SK-N-SH (cell line): ENCODE results near the gene CATSPERD. TPM values are rescaled to one million over a fixed set of nuclear protein-coding genes. Genes with fewer than 3 reads are reported as not detected.

Experiments used
- CTCF ChIA-PET: fragments of 300-600, 350-600 bp; formaldehyde crosslinking; extraction: SDS; loops from one replicate; lab custom pipeline; 2021; lab: Yijun Ruan, JAX
- POLR2A ChIA-PET: fragments of 350-600 bp; sonication (Branson Sonifier 250); formaldehyde crosslinking; extraction: SDS; loops from one replicate; lab custom pipeline; 2020; ENCODE audit warnings: antibody characterized with exemption, inconsistent platforms; lab: Yijun Ruan, JAX
- DNase-seq: peaks from one replicate; pipeline ENCODE4 v3.0.0; 2012
- H2AFZ ChIP-seq: fragments of 200-600 bp; sonication (generic); 2 replicates; pipeline ENCODE4 v1.8.1; 2016; ENCODE audit warnings: antibody characterized with exemption, mild to moderate bottlenecking, low read depth
- H3F3A ChIP-seq: fragments of 200-600 bp; sonication (generic); replicated peaks from 2 replicates; pipeline ENCODE3; 2016; ENCODE audit warnings: antibody characterized with exemption, mild to moderate bottlenecking; ENCODE audit not compliant: insufficient read depth
- H3K27ac ChIP-seq, 2 experiments: fragments of 200-500 bp in 1 of 2; fragments of 200-600 bp in 1 of 2; sonication (Bioruptor generic) in 1 of 2; sonication (generic), shearing (Covaris generic) in 1 of 2; 2 replicates each; pipeline versions ENCODE4 v1.5.1 to v1.6.1; 2014 to 2016; ENCODE audit warnings: low read depth in 2 of 2, inconsistent platforms in 1 of 2, low read length in 1 of 2, mild to moderate bottlenecking in 1 of 2, mixed read lengths in 1 of 2
- H3K27me3 ChIP-seq: fragments of 200-600 bp; sonication (generic), shearing (Covaris generic); 2 replicates; pipeline ENCODE4 v1.6.1; 2016; ENCODE audit warnings: mixed run types; ENCODE audit not compliant: insufficient read depth
- H3K36me3 ChIP-seq, 2 experiments: fragments of 200-500 bp in 1 of 2; fragments of 200-600 bp in 1 of 2; sonication (Bioruptor generic) in 1 of 2; sonication (generic) in 1 of 2; replicated peaks in 1 of 2; 2 replicates each; pipeline versions ENCODE3 to v1.5.1; 2014 to 2016; ENCODE audit warnings: low read length in 1 of 2, mild to moderate bottlenecking in 1 of 2; ENCODE audit not compliant: insufficient read depth in 2 of 2, control insufficient read depth in 1 of 2
- H3K4me1 ChIP-seq, 2 experiments: fragments of 200-500 bp in 1 of 2; fragments of 200-600 bp in 1 of 2; sonication (Bioruptor generic) in 1 of 2; sonication (generic), shearing (Covaris generic) in 1 of 2; 2 replicates each; pipeline versions ENCODE4 v1.5.1 to v1.6.1; 2014 to 2016; ENCODE audit warnings: low read depth in 1 of 2, low read length in 1 of 2, mixed run types in 1 of 2; ENCODE audit not compliant: insufficient read depth in 2 of 2, control insufficient read depth in 1 of 2
- H3K4me2 ChIP-seq: fragments of 200-600 bp; sonication (generic), shearing (Covaris generic); 2 replicates; pipeline ENCODE4 v1.6.1; 2017; ENCODE audit warnings: mixed run types
- H3K4me3 ChIP-seq, 2 experiments: fragments of 200-500 bp in 1 of 2; fragments of 200-600 bp in 1 of 2; sonication (Bioruptor generic) in 1 of 2; sonication (generic), shearing (Covaris generic) in 1 of 2; 2 replicates each; pipeline versions ENCODE4 v1.5.1 to v1.8.1; 2014 to 2016; ENCODE audit warnings: low read depth in 2 of 2, inconsistent platforms in 1 of 2, low read length in 1 of 2, mild to moderate bottlenecking in 1 of 2, mixed read lengths in 1 of 2, moderate library complexity in 1 of 2
- H3K79me2 ChIP-seq: fragments of 200-600 bp; sonication (generic); 2 replicates; pipeline ENCODE4 v1.8.1; 2017; ENCODE audit warnings: mild to moderate bottlenecking; ENCODE audit not compliant: insufficient read depth
- H3K9ac ChIP-seq: fragments of 200-600 bp; sonication (generic); 2 replicates; pipeline ENCODE4 v1.6.1; 2017; ENCODE audit warnings: mixed run types
- H3K9me2 ChIP-seq: fragments of 200-600 bp; sonication (generic); 2 replicates; pipeline ENCODE4 v1.6.1; 2017; ENCODE audit warnings: mixed run types
- H3K9me3 ChIP-seq: fragments of 200-600 bp; sonication (generic); 2 replicates; pipeline ENCODE4 v1.6.1; 2017; ENCODE audit warnings: mixed run types, mild to moderate bottlenecking, moderate library complexity
- H4K20me1 ChIP-seq: fragments of 200-600 bp; sonication (generic); 2 replicates; pipeline ENCODE4 v1.6.1; 2017; ENCODE audit warnings: mild to moderate bottlenecking, mixed run types; ENCODE audit not compliant: insufficient read depth
- CHD2 ChIP-seq: fragments of 150-350 bp; IDR thresholded peaks from 2 replicates; pipeline ENCODE4 v1.6.1; 2018; ENCODE audit warnings: low read length; ENCODE audit not compliant: partially characterized antibody
- EP300 ChIP-seq, 2 experiments: IDR thresholded peaks; 2 replicates each; pipeline versions ENCODE4 v1.4.0 to v1.6.1; 2012; ENCODE audit warnings: borderline replicate concordance in 1 of 2, low read depth in 1 of 2, low read length in 1 of 2
- FOSL2 ChIP-seq: IDR thresholded peaks from 2 replicates; pipeline ENCODE4 v1.4.0; 2012; ENCODE audit warnings: low read depth, mild to moderate bottlenecking, moderate library complexity, borderline replicate concordance
- GABPA ChIP-seq: IDR thresholded peaks from 2 replicates; pipeline ENCODE4 v1.4.0; 2012; ENCODE audit warnings: low read depth, mild to moderate bottlenecking
- NFIC ChIP-seq: IDR thresholded peaks from 2 replicates; pipeline ENCODE4 v1.4.0; 2012; ENCODE audit warnings: borderline replicate concordance
- POLR2AphosphoS5 ChIP-seq: IDR thresholded peaks from 2 replicates; pipeline ENCODE4 v1.6.1; 2012; ENCODE audit warnings: low read depth, low read length
- RAD21 ChIP-seq: IDR thresholded peaks from 2 replicates; pipeline ENCODE4 v1.6.1; 2012; ENCODE audit warnings: mild to moderate bottlenecking, low read length
- RCOR1 ChIP-seq: fragments of 150-350 bp; IDR thresholded peaks from 2 replicates; pipeline ENCODE4 v1.6.1; 2017; ENCODE audit warnings: antibody characterized with exemption, low read length
- SIN3A ChIP-seq: IDR thresholded peaks from 2 replicates; pipeline ENCODE4 v1.6.1; 2012; ENCODE audit warnings: low read depth, mild to moderate bottlenecking, low read length, moderate library complexity, borderline replicate concordance
- SMC3 ChIP-seq: IDR thresholded peaks from 2 replicates; pipeline ENCODE4 v1.6.1; 2012; ENCODE audit warnings: low read depth, low read length, improper control_type of control experiment
- TAF1 ChIP-seq: IDR thresholded peaks from 2 replicates; pipeline ENCODE4 v1.6.1; 2012; ENCODE audit warnings: low read depth, mild to moderate bottlenecking, low read length, moderate library complexity, borderline replicate concordance
- TCF12 ChIP-seq: IDR thresholded peaks from 2 replicates; pipeline ENCODE4 v1.4.0; 2012
- WGBS: methylation state at CpG from one replicate; pipeline ENCODE4 v1.1.6; 2017; ENCODE audit warnings: low lambda C conversion rate; 5-methylcytosine and 5-hydroxymethylcytosine counted together
- polyA plus RNA-seq, 3 experiments: library from polyadenylated mRNA; depleted of rRNA; stranded (reverse); fragments of >200 nt; gene quantifications; 2 replicates each; pipeline ENCODE4 v1.2.3, GENCODE V29; 2012
- TF ChIP-seq, protein P1 (sequence below): fragments of 200-600 bp; sonication (generic); IDR thresholded peaks from 2 replicates; pipeline ENCODE4 v1.6.1; 2017; ENCODE audit warnings: antibody characterized with exemption, mild to moderate bottlenecking, moderate library complexity
- TF ChIP-seq, protein P2 (sequence below): IDR thresholded peaks from 2 replicates; pipeline ENCODE4 v1.4.0; 2012; ENCODE audit warnings: low read depth
- TF ChIP-seq, protein P3 (sequence below): IDR thresholded peaks from 2 replicates; pipeline ENCODE4 v1.4.0; 2012; ENCODE audit warnings: low read depth, borderline replicate concordance
- TF ChIP-seq, protein P4 (sequence below): IDR thresholded peaks from 2 replicates; pipeline ENCODE4; 2012
- TF ChIP-seq, protein P5 (sequence below): fragments of 150-350 bp; IDR thresholded peaks from 2 replicates; pipeline ENCODE4 v1.6.1; 2016; ENCODE audit warnings: mild to moderate bottlenecking, low read depth, low read length

The CATSPERD gene
- polyA plus RNA-seq, 1 of the 3 experiments (the other 2 are of a cell fraction) = not detected

DNA sequence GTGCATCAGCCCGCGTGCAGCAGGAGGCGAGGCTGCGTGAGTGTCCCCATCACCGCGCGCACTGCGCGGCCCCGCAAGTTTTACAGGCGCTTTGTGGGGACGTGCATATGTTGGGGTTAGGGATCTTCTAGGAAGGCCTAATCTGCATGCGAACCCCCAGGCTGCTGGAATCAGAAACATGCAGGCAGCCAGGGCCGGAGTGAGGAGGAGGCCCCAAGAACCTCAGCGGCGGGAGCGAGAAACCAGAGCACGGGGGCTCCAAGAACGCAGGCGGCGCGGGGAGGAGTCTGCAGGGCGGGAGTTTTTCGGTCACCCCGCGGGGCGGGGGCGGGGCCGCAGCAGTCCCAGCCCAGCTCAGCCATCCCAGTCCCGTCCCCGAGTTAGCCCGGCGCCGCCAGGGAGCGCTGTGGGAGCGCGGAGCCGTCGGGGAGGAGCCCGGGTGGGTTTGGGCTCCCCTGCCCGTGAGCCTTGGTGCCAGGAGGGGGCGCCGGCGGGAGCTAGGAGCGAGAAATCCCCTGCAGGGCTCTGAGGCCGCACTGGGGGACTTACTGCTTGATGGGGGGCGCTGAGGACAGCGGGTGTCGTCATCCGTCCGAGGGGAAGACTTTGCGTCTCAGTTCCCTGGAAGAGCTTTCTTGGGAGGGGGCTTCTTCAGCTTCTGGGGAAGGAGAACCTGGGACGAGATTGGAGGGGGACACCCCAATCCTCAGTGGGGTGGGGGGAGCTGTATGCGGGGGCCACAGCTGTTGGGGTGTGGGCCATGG, 83.5 kb downstream of the CATSPERD start:
- peak overlapping the region; percentile 99 for H2AFZ ChIP-seq
- H4K20me1 ChIP-seq = no peaks in the 10 kb centered on the region
- H3K4me1 ChIP-seq = peaks cover 3 to 32% of the 10 kb centered on the region in 2 experiments; a peak in 1 of 4 replicates
- H3K79me2 ChIP-seq = no peaks in the 10 kb centered on the region
- H3K9me2 ChIP-seq = no peaks in the 10 kb centered on the region
- no peaks in the 10 kb centered on the region for H3F3A ChIP-seq
- ChIA-PET POLR2A (interaction anchor here (0.7 to 1.5 kb wide), 4 partner anchors 19 to 91 kb away, joined by 3 to 15 read pairs (median 4); no protein-coding TSS in a partner anchor), CTCF (interaction anchor here (0.6 to 3.9 kb wide), 84 partner anchors 10 to 344 kb away, joined by 3 to 73 read pairs (median 4); partner anchors contain the start of genes CAPS, CATSPERD, DUS3L and FUT6)
- no peak overlapping the region for H3K9ac ChIP-seq
- no peaks in the 10 kb centered on the region for H3K9me3 ChIP-seq
- H3K4me2 ChIP-seq = peak overlapping the region; percentile 83
- H3K4me3 ChIP-seq = peak overlapping the region; percentile 30 to 56; a peak in 3 of 4 replicates
- H3K36me3 ChIP-seq = no peaks in the 10 kb centered on the region
- H3K27me3 ChIP-seq = peaks cover 6% of the 10 kb centered on the region; the same call in 1 of the 2 replicates
- WGBS = 14% methylated on average over 21 of the region's 54 CpGs
- no peak overlapping the region for H3K27ac ChIP-seq
- TF ChIP-seq, protein P1, sequence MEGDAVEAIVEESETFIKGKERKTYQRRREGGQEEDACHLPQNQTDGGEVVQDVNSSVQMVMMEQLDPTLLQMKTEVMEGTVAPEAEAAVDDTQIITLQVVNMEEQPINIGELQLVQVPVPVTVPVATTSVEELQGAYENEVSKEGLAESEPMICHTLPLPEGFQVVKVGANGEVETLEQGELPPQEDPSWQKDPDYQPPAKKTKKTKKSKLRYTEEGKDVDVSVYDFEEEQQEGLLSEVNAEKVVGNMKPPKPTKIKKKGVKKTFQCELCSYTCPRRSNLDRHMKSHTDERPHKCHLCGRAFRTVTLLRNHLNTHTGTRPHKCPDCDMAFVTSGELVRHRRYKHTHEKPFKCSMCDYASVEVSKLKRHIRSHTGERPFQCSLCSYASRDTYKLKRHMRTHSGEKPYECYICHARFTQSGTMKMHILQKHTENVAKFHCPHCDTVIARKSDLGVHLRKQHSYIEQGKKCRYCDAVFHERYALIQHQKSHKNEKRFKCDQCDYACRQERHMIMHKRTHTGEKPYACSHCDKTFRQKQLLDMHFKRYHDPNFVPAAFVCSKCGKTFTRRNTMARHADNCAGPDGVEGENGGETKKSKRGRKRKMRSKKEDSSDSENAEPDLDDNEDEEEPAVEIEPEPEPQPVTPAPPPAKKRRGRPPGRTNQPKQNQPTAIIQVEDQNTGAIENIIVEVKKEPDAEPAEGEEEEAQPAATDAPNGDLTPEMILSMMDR = peak; percentile 96
- TF ChIP-seq TAF1 (0 out of 2 replicates have a peak, but pooled peaks have one; percentile 20), CHD2 (peak; percentile 73), TCF12 (no peak), SMC3 (peak; percentile 82), POLR2AphosphoS5 (no peak), RAD21 (peak; percentile 81), SIN3A (peak; percentile 36; the same call in 1 of the 2 replicates), EP300 (IDR thresholded peaks at IDR 0.05; ENCODE audit: borderline replicate concordance in 1 of 2, low read depth in 1 of 2, low read length in 1 of 2) (peak in 1 of 2 experiments; percentile 5; a peak in 1 of 4 replicates)
- TF ChIP-seq, protein P2, sequence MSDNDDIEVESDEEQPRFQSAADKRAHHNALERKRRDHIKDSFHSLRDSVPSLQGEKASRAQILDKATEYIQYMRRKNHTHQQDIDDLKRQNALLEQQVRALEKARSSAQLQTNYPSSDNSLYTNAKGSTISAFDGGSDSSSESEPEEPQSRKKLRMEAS = no peak; the same call in 1 of the 2 replicates
- peak; percentile 99 for DNase-seq

DNA sequence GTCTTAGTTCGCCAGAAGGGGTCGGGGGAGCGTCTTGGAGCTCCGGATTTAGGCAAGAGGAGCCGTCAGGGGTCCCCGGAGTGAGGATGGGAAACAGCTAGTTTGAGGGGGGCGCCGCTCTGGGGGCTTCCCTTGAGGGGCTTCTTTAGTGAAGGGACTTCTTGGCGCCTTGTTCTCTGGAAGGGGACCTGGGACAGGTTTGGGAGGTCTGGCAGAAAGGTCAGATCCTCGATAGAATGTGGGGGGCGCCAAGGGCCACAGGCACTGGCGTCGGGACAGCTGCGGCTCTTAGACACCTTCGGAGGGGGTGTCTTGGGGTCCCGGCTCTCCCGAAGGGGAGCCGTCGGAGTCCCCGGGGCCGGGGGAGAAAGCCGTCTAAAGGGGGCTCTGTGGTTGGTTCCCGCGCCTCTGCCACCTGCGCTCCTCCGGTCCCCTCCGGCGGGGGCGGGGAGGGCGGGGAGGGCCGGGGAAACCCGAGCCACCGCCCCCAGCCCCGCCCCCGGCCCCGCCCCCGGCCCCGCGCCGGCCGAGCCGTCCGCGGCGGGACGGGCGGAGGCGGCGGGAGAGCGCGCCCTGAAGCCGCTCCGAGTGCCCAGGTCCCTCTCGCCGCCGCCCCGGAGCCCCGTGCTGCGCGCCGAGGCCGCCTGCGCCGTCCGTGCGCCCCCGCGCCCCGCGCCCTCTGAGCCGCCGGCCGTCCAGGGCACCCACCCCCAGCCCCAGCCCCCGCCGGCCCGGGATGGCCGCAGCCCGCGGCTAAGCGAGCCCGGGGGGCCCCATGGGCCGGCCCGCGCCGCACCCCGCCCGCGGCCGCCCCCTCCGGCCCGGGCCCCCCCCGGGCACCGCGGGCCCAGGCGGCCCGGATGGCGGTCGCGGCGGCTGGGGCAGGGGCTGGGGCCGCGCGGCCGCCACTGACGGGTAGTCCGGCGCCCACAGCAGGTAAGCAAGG, 84.4 kb downstream of the CATSPERD start, which contains the start of gene NRTN:
TSS of gene NRTN (plus strand) at position 552 of the 946 bp plus-strand sequence. CDS start 19,099 bp downstream, outside the sequence.
- ChIA-PET CTCF (interaction anchor here (0.6 to 3.9 kb wide), 82 partner anchors 9 to 343 kb away, joined by 3 to 73 read pairs (median 5); partner anchors contain the start of genes CAPS, DUS3L, FUT6 and NDUFA11), POLR2A (interaction anchor here (1.1 to 1.5 kb wide), 3 partner anchors 23 to 91 kb away, joined by 3 to 15 read pairs (median 5); no protein-coding TSS in a partner anchor)
- H3K9ac ChIP-seq = no peak within 1 kb of the TSS
- H3K79me2 ChIP-seq = no peaks in the 10 kb centered on the region
- peak within 1 kb of the TSS; percentile 34 to 56; a peak in 3 of 4 replicates for H3K4me3 ChIP-seq
- no peak within 1 kb of the TSS for H3K27ac ChIP-seq
- H3K36me3 ChIP-seq = no peaks in the 10 kb centered on the region
- H3K4me1 ChIP-seq = peaks cover 3 to 25% of the 10 kb centered on the region in 2 experiments; a peak in 1 of 4 replicates
- no peaks in the 10 kb centered on the region for H3K9me2 ChIP-seq
- H3K9me3 ChIP-seq = no peaks in the 10 kb centered on the region
- no peaks in the 10 kb centered on the region for H3F3A ChIP-seq
- 11% methylated on average over 26 of the region's 107 CpGs for WGBS
- peak within 1 kb of the TSS; percentile 99; the same call in 1 of the 2 replicates for H2AFZ ChIP-seq
- peak within 1 kb of the TSS; percentile 83 for H3K4me2 ChIP-seq
- DNase-seq = peak; percentile 82
- peaks cover 6% of the 10 kb centered on the region; the same call in 1 of the 2 replicates for H3K27me3 ChIP-seq
- no peaks in the 10 kb centered on the region for H4K20me1 ChIP-seq
- TF ChIP-seq, protein P3, sequence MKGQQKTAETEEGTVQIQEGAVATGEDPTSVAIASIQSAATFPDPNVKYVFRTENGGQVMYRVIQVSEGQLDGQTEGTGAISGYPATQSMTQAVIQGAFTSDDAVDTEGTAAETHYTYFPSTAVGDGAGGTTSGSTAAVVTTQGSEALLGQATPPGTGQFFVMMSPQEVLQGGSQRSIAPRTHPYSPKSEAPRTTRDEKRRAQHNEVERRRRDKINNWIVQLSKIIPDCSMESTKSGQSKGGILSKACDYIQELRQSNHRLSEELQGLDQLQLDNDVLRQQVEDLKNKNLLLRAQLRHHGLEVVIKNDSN = no peak
- no peak for TF ChIP-seq RCOR1
- TF ChIP-seq, protein P2 = no peak
- no peak for TF ChIP-seq TAF1
- TF ChIP-seq FOSL2 = no peak
- TF ChIP-seq NFIC = no peak
- no peak for TF ChIP-seq GABPA
- TF ChIP-seq, protein P4, sequence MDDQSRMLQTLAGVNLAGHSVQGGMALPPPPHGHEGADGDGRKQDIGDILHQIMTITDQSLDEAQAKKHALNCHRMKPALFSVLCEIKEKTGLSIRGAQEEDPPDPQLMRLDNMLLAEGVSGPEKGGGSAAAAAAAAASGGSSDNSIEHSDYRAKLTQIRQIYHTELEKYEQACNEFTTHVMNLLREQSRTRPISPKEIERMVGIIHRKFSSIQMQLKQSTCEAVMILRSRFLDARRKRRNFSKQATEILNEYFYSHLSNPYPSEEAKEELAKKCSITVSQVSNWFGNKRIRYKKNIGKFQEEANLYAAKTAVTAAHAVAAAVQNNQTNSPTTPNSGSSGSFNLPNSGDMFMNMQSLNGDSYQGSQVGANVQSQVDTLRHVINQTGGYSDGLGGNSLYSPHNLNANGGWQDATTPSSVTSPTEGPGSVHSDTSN = no peak
- TF ChIP-seq, protein P5, sequence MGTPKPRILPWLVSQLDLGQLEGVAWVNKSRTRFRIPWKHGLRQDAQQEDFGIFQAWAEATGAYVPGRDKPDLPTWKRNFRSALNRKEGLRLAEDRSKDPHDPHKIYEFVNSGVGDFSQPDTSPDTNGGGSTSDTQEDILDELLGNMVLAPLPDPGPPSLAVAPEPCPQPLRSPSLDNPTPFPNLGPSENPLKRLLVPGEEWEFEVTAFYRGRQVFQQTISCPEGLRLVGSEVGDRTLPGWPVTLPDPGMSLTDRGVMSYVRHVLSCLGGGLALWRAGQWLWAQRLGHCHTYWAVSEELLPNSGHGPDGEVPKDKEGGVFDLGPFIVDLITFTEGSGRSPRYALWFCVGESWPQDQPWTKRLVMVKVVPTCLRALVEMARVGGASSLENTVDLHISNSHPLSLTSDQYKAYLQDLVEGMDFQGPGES = no peak
- TF ChIP-seq SIN3A = no peak
